ENCODE results near the gene CDC42BPG. TPM values are rescaled to one million over a fixed set of nuclear protein-coding genes. Genes with fewer than 3 reads are reported as not detected.

Gene CDC42BPG
- total and polyA plus RNA-seq, 9 of the 15 experiments (the other 6 are each of a cell fraction or from before 2014, with no cell fraction given), result 0.04 to 8.8 (median 2.1) TPM

DNA sequence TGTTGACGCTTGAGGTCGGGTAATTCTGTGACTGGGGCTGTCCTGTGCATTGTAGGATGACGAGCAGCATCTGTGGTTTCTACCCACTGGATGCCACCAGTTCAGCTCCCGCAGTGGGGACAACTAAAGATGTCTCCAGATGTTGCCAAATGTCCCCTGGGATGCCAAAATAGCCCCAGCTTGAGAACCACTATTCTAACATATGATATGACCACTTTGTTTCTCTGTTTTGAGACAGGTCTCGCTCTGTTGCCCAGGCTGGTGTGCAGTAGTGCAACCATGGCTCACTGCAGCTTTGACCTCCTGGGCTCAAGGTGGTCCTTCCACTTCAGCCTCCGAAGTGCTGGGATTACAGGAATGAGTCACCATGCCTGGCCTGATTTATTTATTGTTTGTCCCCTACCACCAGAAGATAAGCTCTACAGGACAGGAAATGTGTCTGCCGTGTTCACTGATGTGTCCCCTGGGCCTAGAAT, 29.7 kb downstream of the CDC42BPG start (continued):
- TF ChIP-seq, protein P1, sequence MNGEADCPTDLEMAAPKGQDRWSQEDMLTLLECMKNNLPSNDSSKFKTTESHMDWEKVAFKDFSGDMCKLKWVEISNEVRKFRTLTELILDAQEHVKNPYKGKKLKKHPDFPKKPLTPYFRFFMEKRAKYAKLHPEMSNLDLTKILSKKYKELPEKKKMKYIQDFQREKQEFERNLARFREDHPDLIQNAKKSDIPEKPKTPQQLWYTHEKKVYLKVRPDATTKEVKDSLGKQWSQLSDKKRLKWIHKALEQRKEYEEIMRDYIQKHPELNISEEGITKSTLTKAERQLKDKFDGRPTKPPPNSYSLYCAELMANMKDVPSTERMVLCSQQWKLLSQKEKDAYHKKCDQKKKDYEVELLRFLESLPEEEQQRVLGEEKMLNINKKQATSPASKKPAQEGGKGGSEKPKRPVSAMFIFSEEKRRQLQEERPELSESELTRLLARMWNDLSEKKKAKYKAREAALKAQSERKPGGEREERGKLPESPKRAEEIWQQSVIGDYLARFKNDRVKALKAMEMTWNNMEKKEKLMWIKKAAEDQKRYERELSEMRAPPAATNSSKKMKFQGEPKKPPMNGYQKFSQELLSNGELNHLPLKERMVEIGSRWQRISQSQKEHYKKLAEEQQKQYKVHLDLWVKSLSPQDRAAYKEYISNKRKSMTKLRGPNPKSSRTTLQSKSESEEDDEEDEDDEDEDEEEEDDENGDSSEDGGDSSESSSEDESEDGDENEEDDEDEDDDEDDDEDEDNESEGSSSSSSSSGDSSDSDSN (IDR thresholded peaks at IDR 0.05; ENCODE audit: borderline replicate concordance in 1 of 2, low read depth in 2 of 2, low read length in 2 of 2), result no peak
- no peak for TF ChIP-seq WHSC1 (IDR thresholded peaks at IDR 0.05; ENCODE audit: low read length)
- TF ChIP-seq ZNF408 (CRISPR knock-in tag; IDR thresholded peaks at IDR 0.05; ENCODE audit: low read depth), result no peak
- no peak for TF ChIP-seq ETS2 (tag; IDR thresholded peaks at IDR 0.05; ENCODE audit: borderline replicate concordance, poor library complexity, severe bottlenecking)
- TF ChIP-seq ZNF668 (CRISPR knock-in tag; IDR thresholded peaks at IDR 0.05), result no peak
- TF ChIP-seq CBFA2T3 (IDR thresholded peaks at IDR 0.05), result peak; percentile 47; the same call in 1 of the 2 replicates
- TF ChIP-seq HOXB6 (CRISPR knock-in tag; IDR thresholded peaks at IDR 0.05; ENCODE audit: borderline replicate concordance), result no peak
- peak; percentile 80 for TF ChIP-seq MEIS2 (IDR thresholded peaks at IDR 0.05; ENCODE audit: partially characterized antibody)
- no peak for TF ChIP-seq TCF15 (CRISPR knock-in tag; IDR thresholded peaks at IDR 0.05)
- TF ChIP-seq JUND (IDR thresholded peaks at IDR 0.05; ENCODE audit: borderline replicate concordance, low read depth, low read length), result peak; percentile 75; the same call in 1 of the 2 replicates
- TF ChIP-seq JUND (tag; IDR thresholded peaks at IDR 0.05; ENCODE audit: borderline replicate concordance, low read depth, low read length), result peak; percentile 49; the same call in 1 of the 3 replicates
- TF ChIP-seq ZSCAN32 (CRISPR knock-in tag; IDR thresholded peaks at IDR 0.05), result no peak
- no peak for TF ChIP-seq FOXA3 (CRISPR knock-in tag; conservative IDR thresholded peaks at IDR 0.05 in 1 of 2, IDR thresholded peaks at IDR 0.05 in 1 of 2)
- no peak for TF ChIP-seq NCOA4 (IDR thresholded peaks at IDR 0.05; ENCODE audit: partially characterized antibody)
- TF ChIP-seq, protein P2, sequence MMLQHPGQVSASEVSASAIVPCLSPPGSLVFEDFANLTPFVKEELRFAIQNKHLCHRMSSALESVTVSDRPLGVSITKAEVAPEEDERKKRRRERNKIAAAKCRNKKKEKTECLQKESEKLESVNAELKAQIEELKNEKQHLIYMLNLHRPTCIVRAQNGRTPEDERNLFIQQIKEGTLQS (IDR thresholded peaks at IDR 0.05), result peak; percentile 71
- TF ChIP-seq, protein P2 (CRISPR knock-in tag; conservative IDR thresholded peaks at IDR 0.05), result no peak

Measured in K562 (cell line).